SK-N-SH (cell line): ENCODE results near the gene VPS8. TPM values are rescaled to one million over a fixed set of nuclear protein-coding genes. Genes with fewer than 3 reads are reported as not detected.

Source experiments
- CTCF ChIA-PET: fragments of 300-600, 350-600 bp; formaldehyde crosslinking; extraction: SDS; loops from one replicate; lab custom pipeline; 2021; lab: Yijun Ruan, JAX
- POLR2A ChIA-PET: fragments of 350-600 bp; sonication (Branson Sonifier 250); formaldehyde crosslinking; extraction: SDS; loops from one replicate; lab custom pipeline; 2020; ENCODE audit warnings: antibody characterized with exemption, inconsistent platforms; lab: Yijun Ruan, JAX
- DNase-seq: peaks from one replicate; pipeline ENCODE4 v3.0.0; 2012
- H2AFZ ChIP-seq: fragments of 200-600 bp; sonication (generic); 2 replicates; pipeline ENCODE4 v1.8.1; 2016; ENCODE audit warnings: antibody characterized with exemption, mild to moderate bottlenecking, low read depth
- H3F3A ChIP-seq: fragments of 200-600 bp; sonication (generic); replicated peaks from 2 replicates; pipeline ENCODE3; 2016; ENCODE audit warnings: antibody characterized with exemption, mild to moderate bottlenecking; ENCODE audit not compliant: insufficient read depth
- H3K27ac ChIP-seq, 2 experiments: fragments of 200-500 bp in 1 of 2; fragments of 200-600 bp in 1 of 2; sonication (Bioruptor generic) in 1 of 2; sonication (generic), shearing (Covaris generic) in 1 of 2; 2 replicates each; pipeline versions ENCODE4 v1.5.1 to v1.6.1; 2014 to 2016; ENCODE audit warnings: low read depth in 2 of 2, inconsistent platforms in 1 of 2, low read length in 1 of 2, mild to moderate bottlenecking in 1 of 2, mixed read lengths in 1 of 2
- H3K27me3 ChIP-seq: fragments of 200-600 bp; sonication (generic), shearing (Covaris generic); 2 replicates; pipeline ENCODE4 v1.6.1; 2016; ENCODE audit warnings: mixed run types; ENCODE audit not compliant: insufficient read depth
- H3K36me3 ChIP-seq, 2 experiments: fragments of 200-500 bp in 1 of 2; fragments of 200-600 bp in 1 of 2; sonication (Bioruptor generic) in 1 of 2; sonication (generic) in 1 of 2; replicated peaks in 1 of 2; 2 replicates each; pipeline versions ENCODE3 to v1.5.1; 2014 to 2016; ENCODE audit warnings: low read length in 1 of 2, mild to moderate bottlenecking in 1 of 2; ENCODE audit not compliant: insufficient read depth in 2 of 2, control insufficient read depth in 1 of 2
- H3K4me1 ChIP-seq, 2 experiments: fragments of 200-500 bp in 1 of 2; fragments of 200-600 bp in 1 of 2; sonication (Bioruptor generic) in 1 of 2; sonication (generic), shearing (Covaris generic) in 1 of 2; 2 replicates each; pipeline versions ENCODE4 v1.5.1 to v1.6.1; 2014 to 2016; ENCODE audit warnings: low read depth in 1 of 2, low read length in 1 of 2, mixed run types in 1 of 2; ENCODE audit not compliant: insufficient read depth in 2 of 2, control insufficient read depth in 1 of 2
- H3K4me2 ChIP-seq: fragments of 200-600 bp; sonication (generic), shearing (Covaris generic); 2 replicates; pipeline ENCODE4 v1.6.1; 2017; ENCODE audit warnings: mixed run types
- H3K4me3 ChIP-seq, 2 experiments: fragments of 200-500 bp in 1 of 2; fragments of 200-600 bp in 1 of 2; sonication (Bioruptor generic) in 1 of 2; sonication (generic), shearing (Covaris generic) in 1 of 2; 2 replicates each; pipeline versions ENCODE4 v1.5.1 to v1.8.1; 2014 to 2016; ENCODE audit warnings: low read depth in 2 of 2, inconsistent platforms in 1 of 2, low read length in 1 of 2, mild to moderate bottlenecking in 1 of 2, mixed read lengths in 1 of 2, moderate library complexity in 1 of 2
- H3K79me2 ChIP-seq: fragments of 200-600 bp; sonication (generic); 2 replicates; pipeline ENCODE4 v1.8.1; 2017; ENCODE audit warnings: mild to moderate bottlenecking; ENCODE audit not compliant: insufficient read depth
- H3K9ac ChIP-seq: fragments of 200-600 bp; sonication (generic); 2 replicates; pipeline ENCODE4 v1.6.1; 2017; ENCODE audit warnings: mixed run types
- H3K9me2 ChIP-seq: fragments of 200-600 bp; sonication (generic); 2 replicates; pipeline ENCODE4 v1.6.1; 2017; ENCODE audit warnings: mixed run types
- H3K9me3 ChIP-seq: fragments of 200-600 bp; sonication (generic); 2 replicates; pipeline ENCODE4 v1.6.1; 2017; ENCODE audit warnings: mixed run types, mild to moderate bottlenecking, moderate library complexity
- H4K20me1 ChIP-seq: fragments of 200-600 bp; sonication (generic); 2 replicates; pipeline ENCODE4 v1.6.1; 2017; ENCODE audit warnings: mild to moderate bottlenecking, mixed run types; ENCODE audit not compliant: insufficient read depth
- CHD2 ChIP-seq: fragments of 150-350 bp; IDR thresholded peaks from 2 replicates; pipeline ENCODE4 v1.6.1; 2018; ENCODE audit warnings: low read length; ENCODE audit not compliant: partially characterized antibody
- ELF1 ChIP-seq: IDR thresholded peaks from 2 replicates; pipeline ENCODE4 v1.4.0; 2012
- EP300 ChIP-seq, 2 experiments: IDR thresholded peaks; 2 replicates each; pipeline versions ENCODE4 v1.4.0 to v1.6.1; 2012; ENCODE audit warnings: borderline replicate concordance in 1 of 2, low read depth in 1 of 2, low read length in 1 of 2
- EZH2phosphoT487 ChIP-seq: fragments of 200-600 bp; sonication (generic); IDR thresholded peaks from 2 replicates; pipeline ENCODE4 v1.6.1; 2017; ENCODE audit warnings: low read depth, mixed run types, mild to moderate bottlenecking, antibody characterized with exemption, moderate library complexity, borderline replicate concordance
- GABPA ChIP-seq: IDR thresholded peaks from 2 replicates; pipeline ENCODE4 v1.4.0; 2012; ENCODE audit warnings: low read depth, mild to moderate bottlenecking
- JUND ChIP-seq: IDR thresholded peaks from 2 replicates; pipeline ENCODE4 v1.4.0; 2012
- MEF2A ChIP-seq: IDR thresholded peaks from 2 replicates; pipeline ENCODE4 v1.4.0; 2012; ENCODE audit warnings: low read depth, borderline replicate concordance
- MXI1 ChIP-seq: IDR thresholded peaks from 2 replicates; pipeline ENCODE4 v1.6.1; 2012; ENCODE audit warnings: mild to moderate bottlenecking, low read depth, low read length, improper control_type of control experiment
- NFIC ChIP-seq: IDR thresholded peaks from 2 replicates; pipeline ENCODE4 v1.4.0; 2012; ENCODE audit warnings: borderline replicate concordance
- NRF1 ChIP-seq: IDR thresholded peaks from 2 replicates; pipeline ENCODE4 v1.6.1; 2012; ENCODE audit warnings: low read depth, mild to moderate bottlenecking, low read length
- RFX5 ChIP-seq: IDR thresholded peaks from 2 replicates; pipeline ENCODE4 v1.6.1; 2012; ENCODE audit warnings: mild to moderate bottlenecking, improper control_type of control experiment, low read length
- SIN3A ChIP-seq: IDR thresholded peaks from 2 replicates; pipeline ENCODE4 v1.6.1; 2012; ENCODE audit warnings: low read depth, mild to moderate bottlenecking, low read length, moderate library complexity, borderline replicate concordance
- SMC3 ChIP-seq: IDR thresholded peaks from 2 replicates; pipeline ENCODE4 v1.6.1; 2012; ENCODE audit warnings: low read depth, low read length, improper control_type of control experiment
- TEAD4 ChIP-seq: IDR thresholded peaks from 2 replicates; pipeline ENCODE4 v1.4.0; 2012; ENCODE audit warnings: mild to moderate bottlenecking, borderline replicate concordance; ENCODE audit not compliant: insufficient read depth
- YY1 ChIP-seq: IDR thresholded peaks from 2 replicates; pipeline ENCODE4 v1.4.0; 2012; ENCODE audit warnings: low read depth, mild to moderate bottlenecking
- WGBS: methylation state at CpG from one replicate; pipeline ENCODE4 v1.1.6; 2017; ENCODE audit warnings: low lambda C conversion rate; 5-methylcytosine and 5-hydroxymethylcytosine counted together
- polyA plus RNA-seq, 3 experiments: library from polyadenylated mRNA; depleted of rRNA; stranded (reverse); fragments of >200 nt; gene quantifications; 2 replicates each; pipeline ENCODE4 v1.2.3, GENCODE V29; 2012
- TF ChIP-seq, protein P1 (sequence below): IDR thresholded peaks from 2 replicates; pipeline ENCODE4; 2012
- TF ChIP-seq, protein P2 (sequence below): IDR thresholded peaks from 2 replicates; pipeline ENCODE4 v1.4.0; 2012; ENCODE audit warnings: low read depth, borderline replicate concordance
- TF ChIP-seq, protein P3 (sequence below): fragments of 200-600 bp; sonication (generic); IDR thresholded peaks from 2 replicates; pipeline ENCODE4 v1.6.1; 2017; ENCODE audit warnings: antibody characterized with exemption, mild to moderate bottlenecking, moderate library complexity

Gene VPS8
- polyA plus RNA-seq, 1 of the 3 experiments (the other 2 are of a cell fraction): 12.8 TPM

DNA sequence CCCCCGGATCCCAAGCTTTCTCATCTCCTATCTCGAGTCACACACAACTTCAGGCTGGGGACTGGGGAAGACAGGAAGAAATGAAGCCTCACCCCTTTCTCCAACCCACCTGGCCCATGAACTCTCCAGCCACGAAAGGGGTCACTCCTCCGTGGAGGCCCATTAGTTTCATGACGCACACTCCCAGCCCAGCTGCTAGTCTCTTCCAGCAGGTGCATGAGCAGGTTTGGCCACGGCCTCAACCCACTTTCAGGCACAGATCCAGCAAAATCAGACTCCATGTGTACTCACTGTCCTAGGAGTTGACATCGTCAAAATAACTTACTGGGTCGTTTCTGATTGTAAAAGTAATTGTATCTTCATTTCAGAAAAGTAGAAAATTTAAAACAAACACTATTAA lies 264.3 kb downstream of the VPS8 start:
- Histone ChIP-seq H4K20me1 (no peaks in the 10 kb centered on the region), H3K27me3 (no peaks in the 10 kb centered on the region; the same call in 1 of the 2 replicates), H3K4me1 (peaks cover 0 to 4% of the 10 kb centered on the region in 2 experiments; a peak in 1 of 4 replicates), H3K9ac (no peak overlapping the region), H3K36me3 (no peaks in the 10 kb centered on the region), H3K79me2 (no peaks in the 10 kb centered on the region), H3K9me2 (no peaks in the 10 kb centered on the region), H3K27ac (no peak overlapping the region), H3K4me3 (no peak overlapping the region), H3K9me3 (no peaks in the 10 kb centered on the region), H3F3A (no peaks in the 10 kb centered on the region), H3K4me2 (no peak overlapping the region), H2AFZ (no peak overlapping the region)
- no peak for DNase-seq
- POLR2A ChIA-PET: interaction anchor here (0.5 kb wide), 1 partner anchor 548 kb away, joined by 3 read pairs; no protein-coding TSS in a partner anchor
- TF ChIP-seq, protein P1, sequence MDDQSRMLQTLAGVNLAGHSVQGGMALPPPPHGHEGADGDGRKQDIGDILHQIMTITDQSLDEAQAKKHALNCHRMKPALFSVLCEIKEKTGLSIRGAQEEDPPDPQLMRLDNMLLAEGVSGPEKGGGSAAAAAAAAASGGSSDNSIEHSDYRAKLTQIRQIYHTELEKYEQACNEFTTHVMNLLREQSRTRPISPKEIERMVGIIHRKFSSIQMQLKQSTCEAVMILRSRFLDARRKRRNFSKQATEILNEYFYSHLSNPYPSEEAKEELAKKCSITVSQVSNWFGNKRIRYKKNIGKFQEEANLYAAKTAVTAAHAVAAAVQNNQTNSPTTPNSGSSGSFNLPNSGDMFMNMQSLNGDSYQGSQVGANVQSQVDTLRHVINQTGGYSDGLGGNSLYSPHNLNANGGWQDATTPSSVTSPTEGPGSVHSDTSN: no peak
- TF ChIP-seq NRF1: no peak
- no peak for TF ChIP-seq JUND
- TF ChIP-seq, protein P2, sequence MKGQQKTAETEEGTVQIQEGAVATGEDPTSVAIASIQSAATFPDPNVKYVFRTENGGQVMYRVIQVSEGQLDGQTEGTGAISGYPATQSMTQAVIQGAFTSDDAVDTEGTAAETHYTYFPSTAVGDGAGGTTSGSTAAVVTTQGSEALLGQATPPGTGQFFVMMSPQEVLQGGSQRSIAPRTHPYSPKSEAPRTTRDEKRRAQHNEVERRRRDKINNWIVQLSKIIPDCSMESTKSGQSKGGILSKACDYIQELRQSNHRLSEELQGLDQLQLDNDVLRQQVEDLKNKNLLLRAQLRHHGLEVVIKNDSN: no peak
- no peak for TF ChIP-seq EZH2phosphoT487
- no peak for TF ChIP-seq GABPA
- no peak for TF ChIP-seq YY1
- TF ChIP-seq, protein P3, sequence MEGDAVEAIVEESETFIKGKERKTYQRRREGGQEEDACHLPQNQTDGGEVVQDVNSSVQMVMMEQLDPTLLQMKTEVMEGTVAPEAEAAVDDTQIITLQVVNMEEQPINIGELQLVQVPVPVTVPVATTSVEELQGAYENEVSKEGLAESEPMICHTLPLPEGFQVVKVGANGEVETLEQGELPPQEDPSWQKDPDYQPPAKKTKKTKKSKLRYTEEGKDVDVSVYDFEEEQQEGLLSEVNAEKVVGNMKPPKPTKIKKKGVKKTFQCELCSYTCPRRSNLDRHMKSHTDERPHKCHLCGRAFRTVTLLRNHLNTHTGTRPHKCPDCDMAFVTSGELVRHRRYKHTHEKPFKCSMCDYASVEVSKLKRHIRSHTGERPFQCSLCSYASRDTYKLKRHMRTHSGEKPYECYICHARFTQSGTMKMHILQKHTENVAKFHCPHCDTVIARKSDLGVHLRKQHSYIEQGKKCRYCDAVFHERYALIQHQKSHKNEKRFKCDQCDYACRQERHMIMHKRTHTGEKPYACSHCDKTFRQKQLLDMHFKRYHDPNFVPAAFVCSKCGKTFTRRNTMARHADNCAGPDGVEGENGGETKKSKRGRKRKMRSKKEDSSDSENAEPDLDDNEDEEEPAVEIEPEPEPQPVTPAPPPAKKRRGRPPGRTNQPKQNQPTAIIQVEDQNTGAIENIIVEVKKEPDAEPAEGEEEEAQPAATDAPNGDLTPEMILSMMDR: no peak
- no peak for TF ChIP-seq SMC3
- no peak for TF ChIP-seq TEAD4
- WGBS: 61% methylated on average over 8 of the region's 8 CpGs
- CTCF ChIA-PET: interaction anchor here (0.9 kb wide), 1 partner anchor 100 kb away, joined by 3 read pairs; no protein-coding TSS in a partner anchor

GRCh38 chr3:185079625-185080024 lies 267.7 kb downstream of the VPS8 start:
- CTCF ChIA-PET: interaction anchor here (0.7 kb wide), 1 partner anchor 8 kb away, joined by 5 read pairs; no protein-coding TSS in a partner anchor

More at GRCh38 chr3:185079625-185080024, 267.7 kb downstream of the VPS8 start:
- no peak overlapping the region for H3K4me2 ChIP-seq
- no peak overlapping the region for H3K27ac ChIP-seq
- POLR2A ChIA-PET: no interaction called here
- TF ChIP-seq TEAD4 (no peak), CHD2 (no peak), ELF1 (no peak), SIN3A (no peak), RFX5 (no peak), MXI1 (no peak), MEF2A (no peak), EZH2phosphoT487 (no peak), JUND (no peak), NFIC (no peak), EP300 (IDR thresholded peaks at IDR 0.05; ENCODE audit: borderline replicate concordance in 1 of 2, low read depth in 1 of 2, low read length in 1 of 2) (no peak), NRF1 (no peak), SMC3 (no peak), GABPA (no peak)
- TF ChIP-seq, protein P1: no peak
- TF ChIP-seq, protein P2: no peak
- TF ChIP-seq, all 33 proteins: peak for 0
- Histone ChIP-seq H3K4me3 (no peak overlapping the region), H3K79me2 (no peaks in the 10 kb centered on the region), H3K9ac (no peak overlapping the region), H3K4me1 (peaks cover 0 to 4% of the 10 kb centered on the region in 2 experiments; a peak in 1 of 4 replicates), H4K20me1 (no peaks in the 10 kb centered on the region), H3K9me2 (no peaks in the 10 kb centered on the region), H3F3A (peaks cover 3% of the 10 kb centered on the region), H2AFZ (no peak overlapping the region), H3K9me3 (no peaks in the 10 kb centered on the region), H3K27me3 (no peaks in the 10 kb centered on the region; the same call in 1 of the 2 replicates), H3K36me3 (no peaks in the 10 kb centered on the region)
- no peak for DNase-seq
- 95% methylated on average over 1 of the region's 1 CpG for WGBS
